ENCODE measurements around the gene NKAIN2. TPM values are rescaled to one million over a fixed set of nuclear protein-coding genes. Genes with fewer than 3 reads are reported as not detected.

NKAIN2 gene
- polyA plus RNA-seq, 1 of the 3 experiments (the other 2 are of a cell fraction): not detected

DNA sequence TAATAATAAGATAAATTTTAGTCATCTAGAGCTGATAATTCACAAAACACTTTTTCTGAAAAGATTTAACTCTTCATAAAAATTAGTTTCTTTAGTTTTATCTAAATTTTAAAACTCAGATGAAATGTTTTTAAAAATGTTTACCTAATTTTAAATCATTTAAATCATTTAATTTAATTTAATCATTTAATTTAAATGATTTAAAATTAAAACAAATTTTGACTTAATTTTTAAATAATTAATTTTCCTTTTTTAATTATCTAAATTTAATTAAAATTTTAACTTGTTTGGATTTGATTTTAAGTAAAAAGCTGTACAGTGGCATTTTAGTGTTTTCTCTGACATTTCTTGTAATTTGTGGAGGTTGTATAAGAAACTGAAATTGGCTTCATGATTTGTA lies 1026.8 kb downstream of the NKAIN2 start:
- no peaks in the 10 kb centered on the region for H3K4me1 ChIP-seq (ENCODE audit: control insufficient read depth in 1 of 2, insufficient read depth in 2 of 2, low read depth in 1 of 2, low read length in 1 of 2)
- ChIA-PET POLR2A (no interaction called here), CTCF (no interaction called here)
- no peak overlapping the region for H3K9ac ChIP-seq
- TF ChIP-seq SMC3 (IDR thresholded peaks at IDR 0.05; ENCODE audit: low read depth, low read length) (no peak), CHD2 (IDR thresholded peaks at IDR 0.05; ENCODE audit: low read length, partially characterized antibody) (no peak), GABPA (IDR thresholded peaks at IDR 0.05; ENCODE audit: low read depth) (no peak), EP300 (IDR thresholded peaks at IDR 0.05; ENCODE audit: borderline replicate concordance in 1 of 2, low read depth in 1 of 2, low read length in 1 of 2) (no peak), FOXJ3 (CRISPR knock-in tag; IDR thresholded peaks at IDR 0.05) (no peak), POLR2AphosphoS5 (IDR thresholded peaks at IDR 0.05; ENCODE audit: low read depth, low read length) (no peak)
- TF ChIP-seq, protein P1, sequence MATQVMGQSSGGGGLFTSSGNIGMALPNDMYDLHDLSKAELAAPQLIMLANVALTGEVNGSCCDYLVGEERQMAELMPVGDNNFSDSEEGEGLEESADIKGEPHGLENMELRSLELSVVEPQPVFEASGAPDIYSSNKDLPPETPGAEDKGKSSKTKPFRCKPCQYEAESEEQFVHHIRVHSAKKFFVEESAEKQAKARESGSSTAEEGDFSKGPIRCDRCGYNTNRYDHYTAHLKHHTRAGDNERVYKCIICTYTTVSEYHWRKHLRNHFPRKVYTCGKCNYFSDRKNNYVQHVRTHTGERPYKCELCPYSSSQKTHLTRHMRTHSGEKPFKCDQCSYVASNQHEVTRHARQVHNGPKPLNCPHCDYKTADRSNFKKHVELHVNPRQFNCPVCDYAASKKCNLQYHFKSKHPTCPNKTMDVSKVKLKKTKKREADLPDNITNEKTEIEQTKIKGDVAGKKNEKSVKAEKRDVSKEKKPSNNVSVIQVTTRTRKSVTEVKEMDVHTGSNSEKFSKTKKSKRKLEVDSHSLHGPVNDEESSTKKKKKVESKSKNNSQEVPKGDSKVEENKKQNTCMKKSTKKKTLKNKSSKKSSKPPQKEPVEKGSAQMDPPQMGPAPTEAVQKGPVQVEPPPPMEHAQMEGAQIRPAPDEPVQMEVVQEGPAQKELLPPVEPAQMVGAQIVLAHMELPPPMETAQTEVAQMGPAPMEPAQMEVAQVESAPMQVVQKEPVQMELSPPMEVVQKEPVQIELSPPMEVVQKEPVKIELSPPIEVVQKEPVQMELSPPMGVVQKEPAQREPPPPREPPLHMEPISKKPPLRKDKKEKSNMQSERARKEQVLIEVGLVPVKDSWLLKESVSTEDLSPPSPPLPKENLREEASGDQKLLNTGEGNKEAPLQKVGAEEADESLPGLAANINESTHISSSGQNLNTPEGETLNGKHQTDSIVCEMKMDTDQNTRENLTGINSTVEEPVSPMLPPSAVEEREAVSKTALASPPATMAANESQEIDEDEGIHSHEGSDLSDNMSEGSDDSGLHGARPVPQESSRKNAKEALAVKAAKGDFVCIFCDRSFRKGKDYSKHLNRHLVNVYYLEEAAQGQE (IDR thresholded peaks at IDR 0.05; ENCODE audit: low read depth, low read length): no peak
- H3F3A ChIP-seq (replicated peaks; ENCODE audit: insufficient read depth): no peaks in the 10 kb centered on the region
- H4K20me1 ChIP-seq (ENCODE audit: insufficient read depth): no peaks in the 10 kb centered on the region
- DNase-seq: no peak
- H2AFZ ChIP-seq (ENCODE audit: low read depth): no peak overlapping the region
- no peaks in the 10 kb centered on the region for H3K36me3 ChIP-seq (replicated peaks in 1 of 2; ENCODE audit: control insufficient read depth in 1 of 2, insufficient read depth in 2 of 2, low read length in 1 of 2)
- H3K27ac ChIP-seq (ENCODE audit: low read depth in 2 of 2, low read length in 1 of 2): no peak overlapping the region
- no peaks in the 10 kb centered on the region for H3K9me3 ChIP-seq
- H3K27me3 ChIP-seq (ENCODE audit: insufficient read depth): no peaks in the 10 kb centered on the region; the same call in 1 of the 2 replicates
- no peaks in the 10 kb centered on the region for H3K79me2 ChIP-seq (ENCODE audit: insufficient read depth)
- H3K4me2 ChIP-seq: no peak overlapping the region
- no peak overlapping the region for H3K4me3 ChIP-seq (ENCODE audit: low read depth in 2 of 2, low read length in 1 of 2)
- H3K9me2 ChIP-seq: no peaks in the 10 kb centered on the region

DNA sequence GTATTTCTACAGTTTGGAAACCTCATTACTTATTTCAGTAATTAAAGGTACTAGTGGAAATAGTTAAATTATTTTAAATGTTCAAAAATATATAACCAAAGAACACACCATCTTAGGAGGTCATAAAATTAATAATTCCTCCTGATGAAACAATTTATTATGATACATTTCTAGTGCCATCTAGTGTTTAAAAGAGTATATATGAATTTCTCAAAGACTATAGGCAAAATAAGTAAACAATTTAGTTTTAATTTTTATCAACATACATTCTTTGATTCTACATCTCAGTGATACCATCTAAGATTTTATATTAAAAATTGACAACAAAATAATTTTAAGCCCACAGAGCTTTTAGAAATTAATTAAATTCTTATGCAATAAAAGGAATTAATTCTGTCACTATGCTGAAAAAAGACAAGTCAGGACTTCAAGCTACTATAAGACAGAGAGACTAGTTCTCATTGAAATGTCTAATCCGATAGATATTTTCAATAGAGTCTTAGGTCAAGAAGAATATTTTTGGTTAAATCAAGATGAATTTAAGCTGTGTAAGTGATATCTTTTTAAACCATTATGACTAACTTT lies 1050.8 kb downstream of the NKAIN2 start:
- H3K27me3 ChIP-seq (ENCODE audit: insufficient read depth): no peaks in the 10 kb centered on the region
- H3K9me2 ChIP-seq: no peaks in the 10 kb centered on the region
- H4K20me1 ChIP-seq (ENCODE audit: insufficient read depth): no peaks in the 10 kb centered on the region
- ChIA-PET POLR2A (no interaction called here), CTCF (interaction anchor here (0.7 to 1.3 kb wide), 4 partner anchors 12 to 1052 kb away, joined by 3 to 10 read pairs (median 4); no protein-coding TSS in a partner anchor)
- WGBS (ENCODE audit: low lambda C conversion rate): 0% methylated on average over 1 of the region's 1 CpG
- no peak for DNase-seq
- no peaks in the 10 kb centered on the region for H3F3A ChIP-seq (replicated peaks; ENCODE audit: insufficient read depth)
- H3K4me3 ChIP-seq (ENCODE audit: low read depth in 2 of 2, low read length in 1 of 2): no peak overlapping the region
- H3K27ac ChIP-seq (ENCODE audit: low read depth in 2 of 2, low read length in 1 of 2): no peak overlapping the region
- H2AFZ ChIP-seq (ENCODE audit: low read depth): no peak overlapping the region
- H3K36me3 ChIP-seq (replicated peaks in 1 of 2; ENCODE audit: control insufficient read depth in 1 of 2, insufficient read depth in 2 of 2, low read length in 1 of 2): no peaks in the 10 kb centered on the region
- H3K4me2 ChIP-seq: no peak overlapping the region
- H3K79me2 ChIP-seq (ENCODE audit: insufficient read depth): no peaks in the 10 kb centered on the region
- H3K9me3 ChIP-seq: no peaks in the 10 kb centered on the region
- TF ChIP-seq, protein P2, sequence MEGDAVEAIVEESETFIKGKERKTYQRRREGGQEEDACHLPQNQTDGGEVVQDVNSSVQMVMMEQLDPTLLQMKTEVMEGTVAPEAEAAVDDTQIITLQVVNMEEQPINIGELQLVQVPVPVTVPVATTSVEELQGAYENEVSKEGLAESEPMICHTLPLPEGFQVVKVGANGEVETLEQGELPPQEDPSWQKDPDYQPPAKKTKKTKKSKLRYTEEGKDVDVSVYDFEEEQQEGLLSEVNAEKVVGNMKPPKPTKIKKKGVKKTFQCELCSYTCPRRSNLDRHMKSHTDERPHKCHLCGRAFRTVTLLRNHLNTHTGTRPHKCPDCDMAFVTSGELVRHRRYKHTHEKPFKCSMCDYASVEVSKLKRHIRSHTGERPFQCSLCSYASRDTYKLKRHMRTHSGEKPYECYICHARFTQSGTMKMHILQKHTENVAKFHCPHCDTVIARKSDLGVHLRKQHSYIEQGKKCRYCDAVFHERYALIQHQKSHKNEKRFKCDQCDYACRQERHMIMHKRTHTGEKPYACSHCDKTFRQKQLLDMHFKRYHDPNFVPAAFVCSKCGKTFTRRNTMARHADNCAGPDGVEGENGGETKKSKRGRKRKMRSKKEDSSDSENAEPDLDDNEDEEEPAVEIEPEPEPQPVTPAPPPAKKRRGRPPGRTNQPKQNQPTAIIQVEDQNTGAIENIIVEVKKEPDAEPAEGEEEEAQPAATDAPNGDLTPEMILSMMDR (IDR thresholded peaks at IDR 0.05): peak; percentile 55
- no peak for TF ChIP-seq FOXJ3 (CRISPR knock-in tag; IDR thresholded peaks at IDR 0.05)
- no peaks in the 10 kb centered on the region; a peak in 1 of 4 replicates for H3K4me1 ChIP-seq (ENCODE audit: control insufficient read depth in 1 of 2, insufficient read depth in 2 of 2, low read depth in 1 of 2, low read length in 1 of 2)
- no peak overlapping the region for H3K9ac ChIP-seq

Measured in SK-N-SH (cell line).